Spleen (tissue), 11 donors: Measurements from ENCODE around the gene SMIM26. TPM values are rescaled to one million over a fixed set of nuclear protein-coding genes. Genes with fewer than 3 reads are reported as not detected.

Source experiments
- DNase-seq: peaks from one replicate; pipeline ENCODE4 v3.0.0-alpha.2; 2020
- H3K27ac ChIP-seq, 8 donors: fragments of 200-600 bp; sonication (generic) in 7 of 8; 1 replicate in 4 of 8; 2 replicates in 4 of 8; pipeline versions ENCODE4 v1.5.0 to v1.8.0; 2016 to 2021; ENCODE audit warnings: inconsistent platforms in 4 of 8, mild to moderate bottlenecking in 4 of 8, moderate library complexity in 1 of 8
- H3K27me3 ChIP-seq, 7 donors: fragments of 200-600 bp; sonication (generic) in 6 of 7; replicated peaks in 1 of 7; 1 replicate in 4 of 7; 2 replicates in 3 of 7; pipeline versions ENCODE4 v1.5.0 to v1.8.0; 2016 to 2021; ENCODE audit warnings: inconsistent platforms in 3 of 7, mild to moderate bottlenecking in 1 of 7
- H3K36me3 ChIP-seq, 6 donors: fragments of 200-600 bp; sonication (generic) in 5 of 6; 1 replicate in 4 of 6; 2 replicates in 2 of 6; pipeline versions ENCODE4 v1.5.0 to v1.8.0; 2016 to 2021; ENCODE audit warnings: inconsistent platforms in 2 of 6
- H3K4me1 ChIP-seq, 6 donors: fragments of 200-600 bp; sonication (generic) in 5 of 6; 1 replicate in 3 of 6; 2 replicates in 3 of 6; pipeline versions ENCODE4 v1.5.0 to v1.8.0; 2016 to 2021; ENCODE audit warnings: inconsistent platforms in 3 of 6
- H3K4me3 ChIP-seq, 8 donors: fragments of 200-600 bp; sonication (generic) in 7 of 8; 1 replicate in 4 of 8; 2 replicates in 4 of 8; pipeline versions ENCODE4 v1.5.0 to v1.8.0; 2016 to 2021; ENCODE audit warnings: inconsistent platforms in 4 of 8, mild to moderate bottlenecking in 4 of 8, moderate library complexity in 2 of 8
- H3K9me3 ChIP-seq, 8 donors: fragments of 200-600 bp; sonication (generic) in 7 of 8; 1 replicate in 4 of 8; 2 replicates in 4 of 8; pipeline versions ENCODE4 v1.5.0 to v1.8.0; 2016 to 2021; ENCODE audit warnings: inconsistent platforms in 4 of 8
- CTCF ChIP-seq, 11 experiments: fragments of 200-600 bp in 7 of 11; fragments of 450-650 bp in 4 of 11; sonication (generic) in 4 of 11; IDR thresholded peaks in 8 of 11; conservative IDR thresholded peaks in 3 of 11; 1 replicate in 7 of 11; 2 replicates in 4 of 11; pipeline versions ENCODE4 v1.4.0 to v1.8.0; 2016 to 2021; ENCODE audit warnings: antibody characterized with exemption in 11 of 11, inconsistent platforms in 4 of 11, mild to moderate bottlenecking in 1 of 11
- POLR2A ChIP-seq, 3 donors: fragments of 450-650 bp; IDR thresholded peaks; one replicate each; pipeline ENCODE4 v1.5.1; 2017; ENCODE audit warnings: antibody characterized with exemption in 3 of 3, mild to moderate bottlenecking in 1 of 3
- POLR2AphosphoS5 ChIP-seq, 3 donors: sonication (generic); formaldehyde crosslinking; IDR thresholded peaks; one replicate each; pipeline ENCODE4 v1.5.1; 2017; ENCODE audit warnings: antibody characterized with exemption in 3 of 3
- WGBS, 5 donors: extraction: QIAGEN DNeasy Blood & Tissue Kit in 3 of 5; methylation state at CpG; one replicate each; pipeline versions ENCODE4 v1.1.5 to v1.1.7; 2013 to 2018; 5-methylcytosine and 5-hydroxymethylcytosine counted together
- intact Hi-C: fragments of 100-400 bp; cut with DNase I; formaldehyde crosslinking; loops from one replicate; pipeline ENCODE4 v1.15.0; 2023; ENCODE audit warnings: low total_unique reads
- polyA plus RNA-seq, 3 donors: library from polyadenylated mRNA; stranded (reverse); fragments of 200-250 nt; gene quantifications; one replicate each; pipeline ENCODE4 v1.2.1, GENCODE V29; 2013
- total RNA-seq, 7 donors: library from RNA; depleted of rRNA in 3 of 7; stranded (reverse); fragments of >200 nt in 3 of 7; fragmentation: NEBNext Ultra II Directional in 4 of 7; extraction: Animal tissue kit (Norgen Biotek cat#: 25700) in 4 of 7; gene quantifications; one replicate each; pipeline versions ENCODE4 v1.1.0 to v1.2.1, GENCODE V29; 2016 to 2021
- donor health status: healthy with polysubstance abuse.
- donor health status: DM: no; HTN: no; CAD: no; lungs with moderate emphysema.
- donor health status: DM: no; HTN: no; CAD: no.
- donor health status: Bipolar disorder and iron deficiency.
- donor health status: healthy.
- donor health status: DM: no; HTN: no; CAD: no.
- donor health status: DM: yes; HTN: yes; CAD: no.

SMIM26 gene
- total and polyA plus RNA-seq, 10 donors, result 36.5 to 127 (median 97.1) TPM

GRCh38 chr20:18553746-18554145, 13.5 kb upstream of the SMIM26 start:
- H3K4me3 ChIP-seq, result no peak overlapping the region
- no peak for DNase-seq
- TF ChIP-seq POLR2AphosphoS5 (IDR thresholded peaks at IDR 0.05) (no peak), POLR2A (IDR thresholded peaks at IDR 0.05) (no peak), CTCF (IDR thresholded peaks at IDR 0.05 in 8 of 11, conservative IDR thresholded peaks at IDR 0.05 in 3 of 11) (no peak)
- intact Hi-C loops, result no loop called here
- H3K27me3 ChIP-seq, result no peaks in the 10 kb centered on the region
- no peaks in the 10 kb centered on the region for H3K9me3 ChIP-seq
- no peak overlapping the region for H3K27ac ChIP-seq
- WGBS, 5 donors, result 93 to 99% (median 97%) methylated on average over 8 of the region's 8 CpGs
- H3K4me1 ChIP-seq, result no peaks in the 10 kb centered on the region
- H3K36me3 ChIP-seq, result peaks cover 0 to 100% (median 87%) of the 10 kb centered on the region in 6 donors

- peaks cover 0 to 44% (median 20%) of the 10 kb centered on the region in 6 donors for H3K36me3 ChIP-seq
- peak overlapping the region; percentile 43 to 80 (median 65) for H3K4me3 ChIP-seq
- DNase-seq, result no peak
- no peak for TF ChIP-seq POLR2A (IDR thresholded peaks at IDR 0.05)
- TF ChIP-seq CTCF (IDR thresholded peaks at IDR 0.05 in 8 of 11, conservative IDR thresholded peaks at IDR 0.05 in 3 of 11), result no peak
- TF ChIP-seq POLR2AphosphoS5 (IDR thresholded peaks at IDR 0.05), result no peak
- WGBS, 5 donors, result 4 to 9% (median 7%) methylated on average over 6 of the region's 6 CpGs
- intact Hi-C loops, result loop anchor here (10.0 kb wide), 1 partner anchor 63 kb away; the partner anchor contains the start of gene SEC23B
- peaks cover 9 to 36% (median 20%) of the 10 kb centered on the region in 6 donors for H3K4me1 ChIP-seq
- H3K27me3 ChIP-seq, result no peaks in the 10 kb centered on the region
- H3K27ac ChIP-seq, result peak overlapping the region; percentile 76 to 93 (median 90)
- peaks cover 0 to 5% (median 0%) of the 10 kb centered on the region in 8 donors for H3K9me3 ChIP-seq
Observed at GRCh38 chr20:18567739-18568091, 483 bp downstream of the SMIM26 start.

- no peak for DNase-seq
- TF ChIP-seq POLR2AphosphoS5 (IDR thresholded peaks at IDR 0.05), result no peak
- TF ChIP-seq CTCF (IDR thresholded peaks at IDR 0.05 in 8 of 11, conservative IDR thresholded peaks at IDR 0.05 in 3 of 11), result no peak
- TF ChIP-seq POLR2A (IDR thresholded peaks at IDR 0.05), result no peak
- Histone ChIP-seq H3K27ac (peak overlapping the region in 4 of 8 donors; percentile 22 to 81 (median 66)), H3K9me3 (peaks cover 0 to 5% (median 0%) of the 10 kb centered on the region in 8 donors), H3K4me3 (no peak overlapping the region), H3K27me3 (no peaks in the 10 kb centered on the region), H3K36me3 (peaks cover 0 to 35% (median 19%) of the 10 kb centered on the region in 6 donors), H3K4me1 (peaks cover 9 to 36% (median 20%) of the 10 kb centered on the region in 6 donors)
- 93 to 100% (median 95%) methylated on average over 2 of the region's 2 CpGs for WGBS, 5 donors
- intact Hi-C loops, result no loop called here
Observed at GRCh38 chr20:18571009-18571408, 3.8 kb downstream of the SMIM26 start.

- Histone ChIP-seq H3K36me3 (peaks cover 0 to 35% (median 19%) of the 10 kb centered on the region in 6 donors), H3K4me1 (peaks cover 7 to 33% (median 16%) of the 10 kb centered on the region in 6 donors), H3K27ac (peak overlapping the region in 4 of 8 donors; percentile 22 to 81 (median 66)), H3K9me3 (peaks cover 0 to 5% (median 0%) of the 10 kb centered on the region in 8 donors), H3K27me3 (no peaks in the 10 kb centered on the region), H3K4me3 (no peak overlapping the region)
- no peak for DNase-seq
- intact Hi-C loops, result no loop called here
- TF ChIP-seq CTCF (IDR thresholded peaks at IDR 0.05 in 8 of 11, conservative IDR thresholded peaks at IDR 0.05 in 3 of 11), result no peak
- no peak for TF ChIP-seq POLR2AphosphoS5 (IDR thresholded peaks at IDR 0.05)
- no peak for TF ChIP-seq POLR2A (IDR thresholded peaks at IDR 0.05)
- 61 to 87% (median 77%) methylated on average over 2 of the region's 2 CpGs for WGBS, 5 donors
Observed at GRCh38 chr20:18571578-18571977, 4.3 kb downstream of the SMIM26 start.
